Caco-2 (cell line): ENCODE data around the gene IPO9. TPM values are rescaled to one million over a fixed set of nuclear protein-coding genes. Genes with fewer than 3 reads are reported as not detected.
A peak's percentile ranks its signal among the peaks of the same experiment; 100 is the strongest.

ENCODE experiments used
- BruUV-seq: library from RNA; stranded (reverse); fragments of 400-500 nt; replicated peaks from 2 replicates; lab custom pipeline; 2021; lab: Mats Ljungman, UMichigan
- CTCF ChIA-PET: fragments of 300-600 bp; sonication (Branson Sonifier 250); formaldehyde crosslinking; loops from one replicate; lab custom pipeline; 2022; ENCODE audit warnings: antibody characterized with exemption; lab: Charles Lee
- POLR2A ChIA-PET: fragments of 300-600 bp; sonication (Branson Sonifier 250); formaldehyde crosslinking; loops from one replicate; lab custom pipeline; 2022; ENCODE audit warnings: antibody characterized with exemption; lab: Charles Lee
- DNase-seq, 2 experiments: peaks; one replicate each; pipeline versions ENCODE4 v3.0.0 to v3.0.0-alpha.2; 2020 to 2022
- H3K27me3 ChIP-seq: replicated peaks from 2 replicates; pipeline ENCODE4 v1.6.0; 2011; ENCODE audit warnings: low read length; ENCODE audit not compliant: control insufficient read depth, insufficient read depth
- H3K36me3 ChIP-seq: 2 replicates; pipeline ENCODE4 v1.5.1; 2011; ENCODE audit warnings: low read length; ENCODE audit not compliant: control insufficient read depth, insufficient read depth
- H3K4me1 ChIP-seq: fragments of 250-450 bp; sonication (Bioruptor Pico); 2 replicates; pipeline ENCODE4 v1.5.1; 2020; ENCODE audit warnings: mild to moderate bottlenecking
- H3K4me3 ChIP-seq: 2 replicates; pipeline ENCODE4 v1.5.1; 2011; ENCODE audit warnings: low read depth, mild to moderate bottlenecking, control low read depth, low read length
- H3K9me3 ChIP-seq: fragments of 250-450 bp; sonication (Bioruptor Pico); 2 replicates; pipeline ENCODE4 v1.5.1; 2020; ENCODE audit warnings: mild to moderate bottlenecking, moderate library complexity
- H3K27ac Mint-ChIP-seq: one replicate; pipeline ENCODE4 v1.8.0; 2022; ENCODE audit warnings: mixed read lengths; ENCODE audit not compliant: unreplicated experiment
- H3K27me3 Mint-ChIP-seq: one replicate; pipeline ENCODE4 v1.8.0; 2022; ENCODE audit warnings: mixed read lengths; ENCODE audit not compliant: insufficient read depth, unreplicated experiment
- H3K36me3 Mint-ChIP-seq: one replicate; pipeline ENCODE4 v1.8.0; 2022; ENCODE audit warnings: mild to moderate bottlenecking, mixed read lengths; ENCODE audit not compliant: insufficient read depth, unreplicated experiment
- H3K4me1 Mint-ChIP-seq: one replicate; pipeline ENCODE4 v1.8.0; 2022; ENCODE audit warnings: low read depth, mixed read lengths; ENCODE audit not compliant: unreplicated experiment
- H3K4me3 Mint-ChIP-seq: one replicate; pipeline ENCODE4 v1.8.0; 2022; ENCODE audit warnings: mild to moderate bottlenecking, moderate library complexity, mixed read lengths; ENCODE audit not compliant: unreplicated experiment
- H3K9me3 Mint-ChIP-seq: one replicate; pipeline ENCODE4 v1.8.0; 2022; ENCODE audit warnings: mixed read lengths; ENCODE audit not compliant: unreplicated experiment
- intact Hi-C: fragments of 100-400 bp; cut with micrococcal nuclease; formaldehyde crosslinking; loops from one replicate; pipeline ENCODE4 v1.10.0; 2022; ENCODE audit not compliant: unreplicated experiment
- total RNA-seq: library from RNA; stranded (reverse); gene quantifications from 2 replicates; pipeline ENCODE4 v1.2.3, GENCODE V29; 2022
- TF ChIP-seq, protein P1 (sequence below), 2 experiments: fragments of 200-600 bp in 1 of 2; IDR thresholded peaks; 1 replicate in 1 of 2; 2 replicates in 1 of 2; pipeline versions ENCODE4 v1.5.1 to v1.8.0; 2011 to 2022; ENCODE audit warnings: antibody characterized with exemption in 1 of 2, control low read depth in 1 of 2, inconsistent platforms in 1 of 2, low read depth in 1 of 2, low read length in 1 of 2, mild to moderate bottlenecking in 1 of 2, moderate library complexity in 1 of 2; ENCODE audit not compliant: insufficient read depth in 1 of 2, severe bottlenecking in 1 of 2, unreplicated experiment in 1 of 2

Gene IPO9
- total RNA-seq, 1 experiment from 2014 or later: 107 TPM

DNA sequence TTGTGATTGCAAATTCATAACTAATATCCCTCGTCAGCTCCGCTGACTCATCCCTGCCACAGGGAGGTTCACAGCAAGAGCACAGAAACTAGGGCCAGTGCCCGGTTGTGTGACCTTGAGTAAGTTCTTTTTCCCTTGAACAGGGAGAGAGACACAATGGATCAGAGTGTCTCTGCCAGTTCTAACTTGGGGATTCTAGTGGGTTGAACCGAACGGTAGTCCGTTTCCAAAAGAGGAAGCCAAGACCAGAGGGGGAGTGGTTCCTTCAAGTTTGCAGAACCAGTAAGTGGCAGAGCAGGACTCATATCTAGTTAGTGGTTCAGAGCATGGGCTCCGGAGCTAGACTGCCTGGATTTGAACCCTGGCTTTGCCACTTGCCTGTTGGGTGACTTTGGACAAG is 54.8 kb downstream of the IPO9 start:
- Mint-ChIP-seq H3K27me3 (no peaks in the 10 kb centered on the region), H3K4me3 (no peak overlapping the region), H3K4me1 (peaks cover 27% of the 10 kb centered on the region), H3K9me3 (no peaks in the 10 kb centered on the region), H3K27ac (no peak overlapping the region), H3K36me3 (peaks cover 28% of the 10 kb centered on the region)
- peaks cover 11% of the 10 kb centered on the region for H3K4me1 ChIP-seq
- intact Hi-C loops: no loop called here
- no peaks in the 10 kb centered on the region for H3K27me3 ChIP-seq
- no peaks in the 10 kb centered on the region for H3K36me3 ChIP-seq
- no TSS peak for BruUV-seq
- DNase-seq: peak in 1 of 2 experiments; percentile 6
- TF ChIP-seq, protein P1, sequence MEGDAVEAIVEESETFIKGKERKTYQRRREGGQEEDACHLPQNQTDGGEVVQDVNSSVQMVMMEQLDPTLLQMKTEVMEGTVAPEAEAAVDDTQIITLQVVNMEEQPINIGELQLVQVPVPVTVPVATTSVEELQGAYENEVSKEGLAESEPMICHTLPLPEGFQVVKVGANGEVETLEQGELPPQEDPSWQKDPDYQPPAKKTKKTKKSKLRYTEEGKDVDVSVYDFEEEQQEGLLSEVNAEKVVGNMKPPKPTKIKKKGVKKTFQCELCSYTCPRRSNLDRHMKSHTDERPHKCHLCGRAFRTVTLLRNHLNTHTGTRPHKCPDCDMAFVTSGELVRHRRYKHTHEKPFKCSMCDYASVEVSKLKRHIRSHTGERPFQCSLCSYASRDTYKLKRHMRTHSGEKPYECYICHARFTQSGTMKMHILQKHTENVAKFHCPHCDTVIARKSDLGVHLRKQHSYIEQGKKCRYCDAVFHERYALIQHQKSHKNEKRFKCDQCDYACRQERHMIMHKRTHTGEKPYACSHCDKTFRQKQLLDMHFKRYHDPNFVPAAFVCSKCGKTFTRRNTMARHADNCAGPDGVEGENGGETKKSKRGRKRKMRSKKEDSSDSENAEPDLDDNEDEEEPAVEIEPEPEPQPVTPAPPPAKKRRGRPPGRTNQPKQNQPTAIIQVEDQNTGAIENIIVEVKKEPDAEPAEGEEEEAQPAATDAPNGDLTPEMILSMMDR (IDR thresholded peaks at IDR 0.05; ENCODE audit: insufficient read depth in 1 of 2, low read depth in 1 of 2, low read length in 1 of 2, severe bottlenecking in 1 of 2, unreplicated experiment in 1 of 2): no peak
- CTCF ChIA-PET: interaction anchor here (1.6 kb wide), 1 partner anchor 10 kb away, joined by 6 read pairs; no protein-coding TSS in a partner anchor
- POLR2A ChIA-PET: no interaction called here
- H3K9me3 ChIP-seq: no peaks in the 10 kb centered on the region
- H3K4me3 ChIP-seq: no peak overlapping the region

DNA sequence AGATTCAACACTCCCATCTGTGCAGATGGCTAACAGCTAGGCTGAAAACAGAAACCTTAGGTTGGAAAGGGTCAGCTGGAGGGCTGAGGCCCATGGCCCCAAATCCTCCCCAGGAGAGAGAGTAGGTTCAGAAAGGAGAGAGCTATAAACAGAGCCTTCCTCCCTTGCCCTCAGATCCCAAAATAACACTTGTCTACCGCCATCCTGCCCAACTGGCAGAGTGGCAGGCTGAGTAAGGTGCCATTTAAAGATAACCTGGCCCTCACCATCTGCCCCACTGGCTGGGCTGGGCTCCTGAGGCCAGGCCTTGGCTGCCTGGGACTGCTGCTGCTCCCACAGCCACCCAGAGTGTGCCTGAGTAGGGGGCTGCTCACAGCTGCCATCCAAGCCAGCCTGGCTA is 55.5 kb downstream of the IPO9 start:
- peaks cover 21% of the 10 kb centered on the region for H3K4me1 Mint-ChIP-seq
- H3K36me3 Mint-ChIP-seq: peaks cover 23% of the 10 kb centered on the region
- peaks cover 11% of the 10 kb centered on the region for H3K4me1 ChIP-seq
- H3K27ac Mint-ChIP-seq: no peak overlapping the region
- no peaks in the 10 kb centered on the region for H3K27me3 ChIP-seq
- no peaks in the 10 kb centered on the region for H3K9me3 ChIP-seq
- no TSS peak for BruUV-seq
- no peaks in the 10 kb centered on the region for H3K36me3 ChIP-seq
- TF ChIP-seq, protein P1 (IDR thresholded peaks at IDR 0.05; ENCODE audit: insufficient read depth in 1 of 2, low read depth in 1 of 2, low read length in 1 of 2, severe bottlenecking in 1 of 2, unreplicated experiment in 1 of 2): no peak
- POLR2A ChIA-PET: no interaction called here
- no peaks in the 10 kb centered on the region for H3K27me3 Mint-ChIP-seq
- intact Hi-C loops: no loop called here
- H3K9me3 Mint-ChIP-seq: no peaks in the 10 kb centered on the region
- no peak overlapping the region for H3K4me3 ChIP-seq
- CTCF ChIA-PET: no interaction called here
- no peak overlapping the region for H3K4me3 Mint-ChIP-seq
- peak in 1 of 2 experiments; percentile 13 for DNase-seq

DNA sequence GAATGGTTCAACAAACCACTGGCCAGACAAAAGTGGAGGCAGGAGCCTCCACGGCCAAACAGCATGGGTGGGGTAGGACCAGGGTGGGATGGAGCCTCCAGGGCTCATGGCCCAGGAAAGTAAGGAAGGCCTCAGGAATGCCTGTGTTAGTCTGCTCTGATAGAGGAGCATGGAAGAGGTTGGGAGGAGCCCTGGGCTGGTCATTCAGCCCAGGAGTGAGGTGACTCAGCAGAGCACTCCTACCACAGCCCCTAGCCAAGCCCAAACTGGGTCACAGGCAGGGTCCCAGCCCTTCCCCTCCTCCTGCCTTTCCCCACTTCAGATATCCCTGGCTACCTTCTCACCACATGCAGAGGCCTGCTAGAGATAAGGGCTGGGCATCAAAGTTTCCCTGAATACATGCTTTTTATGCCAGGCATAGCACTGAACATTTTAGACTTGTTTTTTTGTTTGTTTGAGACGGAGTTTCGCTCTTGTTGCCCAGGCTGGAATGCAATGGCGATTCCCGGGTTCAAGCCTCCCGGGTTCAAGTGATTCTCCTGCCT is 56.6 kb downstream of the IPO9 start:
- H3K9me3 Mint-ChIP-seq: no peaks in the 10 kb centered on the region
- peaks cover 11% of the 10 kb centered on the region for H3K4me1 ChIP-seq

More for the DNA sequence above, 56.6 kb downstream of the IPO9 start:
- intact Hi-C loops: no loop called here
- Mint-ChIP-seq H3K27me3 (no peaks in the 10 kb centered on the region), H3K27ac (no peak overlapping the region), H3K4me3 (no peak overlapping the region), H3K4me1 (peaks cover 21% of the 10 kb centered on the region), H3K36me3 (peaks cover 15% of the 10 kb centered on the region)
- ChIA-PET POLR2A (no interaction called here), CTCF (interaction anchor here (0.7 to 2.0 kb wide), 3 partner anchors 8 to 87 kb away, joined by 3 to 8 read pairs (median 3); no protein-coding TSS in a partner anchor)
- Histone ChIP-seq H3K36me3 (no peaks in the 10 kb centered on the region), H3K27me3 (no peaks in the 10 kb centered on the region), H3K9me3 (no peaks in the 10 kb centered on the region), H3K4me3 (no peak overlapping the region)
- peak in 1 of 2 experiments; percentile 34 for DNase-seq
- BruUV-seq: no TSS peak
- TF ChIP-seq, protein P1 (IDR thresholded peaks at IDR 0.05; ENCODE audit: insufficient read depth in 1 of 2, low read depth in 1 of 2, low read length in 1 of 2, severe bottlenecking in 1 of 2, unreplicated experiment in 1 of 2): no peak
